Activated T-helper 1 cell treated with anti-CD3 and anti-CD28 coated beads, Interleukin-2, amount 50 U/mL, for 16 hours (primary cell): ENCODE results near the gene PSTPIP2.

ENCODE experiments used
- DNase-seq, 2 donors: peaks; one replicate each; pipeline ENCODE4 v3.0.0-alpha.2; 2020; ENCODE audit warnings: low read depth in 1 of 2, low spot score in 1 of 2

The PSTPIP2 gene

DNA sequence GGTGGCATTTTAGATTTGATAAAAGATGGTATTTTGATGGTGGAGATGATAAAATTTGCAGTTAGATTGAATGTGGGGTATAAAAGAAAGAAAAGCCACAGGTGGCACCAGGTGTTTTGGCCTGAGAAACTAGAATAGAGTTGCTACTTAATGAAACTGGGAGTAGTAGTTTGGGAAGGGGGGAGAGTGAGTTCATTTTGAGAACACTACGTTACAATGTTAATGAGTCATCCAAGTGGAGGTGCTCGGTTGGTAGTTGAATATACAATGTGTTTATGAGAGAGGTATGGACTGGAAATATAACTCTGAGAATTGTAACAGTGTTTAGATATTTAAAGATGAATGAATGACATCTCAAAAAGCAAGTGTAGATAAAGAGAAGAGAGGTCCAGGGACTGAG lies 131.3 kb downstream of the PSTPIP2 start:
- DNase-seq = no peak

DNA sequence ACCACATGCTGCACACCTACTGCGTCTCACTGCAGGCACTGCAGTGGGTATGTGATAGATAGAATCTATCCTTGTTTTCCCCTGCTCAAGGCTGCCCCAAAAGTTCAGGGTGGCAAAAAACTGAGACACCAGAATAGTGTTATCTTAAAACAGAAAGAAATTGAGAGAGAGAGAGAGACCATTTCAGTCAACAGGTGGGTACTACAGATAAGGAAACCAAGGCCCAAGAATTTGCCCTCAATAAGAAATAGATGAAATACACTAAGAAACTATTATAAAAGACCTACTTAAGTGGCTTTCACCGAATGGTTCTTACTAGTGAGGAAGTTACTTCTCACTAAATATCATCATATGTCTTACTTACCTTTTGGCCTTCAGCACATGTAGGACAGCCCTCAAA lies 132.8 kb downstream of the PSTPIP2 start:
- no peak for DNase-seq

DNA sequence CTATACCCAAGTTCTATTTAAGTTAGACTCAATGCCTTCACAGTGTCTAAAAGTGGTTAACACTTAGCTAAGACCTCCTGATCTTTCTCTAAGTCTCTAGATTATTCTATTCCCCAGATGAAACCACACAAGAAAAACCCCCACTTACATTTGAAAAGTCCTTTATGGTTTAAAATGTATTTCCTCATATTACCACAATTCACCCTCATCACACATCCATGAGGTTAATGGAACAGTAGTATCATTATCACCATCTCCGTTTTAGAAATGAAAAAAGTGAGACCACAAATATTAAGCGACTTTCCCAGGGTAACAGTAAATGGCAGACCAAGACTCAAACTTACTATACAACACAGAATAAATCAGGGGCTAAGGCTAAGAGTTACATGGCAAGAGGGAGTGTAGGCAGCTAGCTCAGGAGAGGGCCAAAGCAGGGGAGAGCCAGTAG lies 133.5 kb downstream of the PSTPIP2 start:
- no peak for DNase-seq

DNA sequence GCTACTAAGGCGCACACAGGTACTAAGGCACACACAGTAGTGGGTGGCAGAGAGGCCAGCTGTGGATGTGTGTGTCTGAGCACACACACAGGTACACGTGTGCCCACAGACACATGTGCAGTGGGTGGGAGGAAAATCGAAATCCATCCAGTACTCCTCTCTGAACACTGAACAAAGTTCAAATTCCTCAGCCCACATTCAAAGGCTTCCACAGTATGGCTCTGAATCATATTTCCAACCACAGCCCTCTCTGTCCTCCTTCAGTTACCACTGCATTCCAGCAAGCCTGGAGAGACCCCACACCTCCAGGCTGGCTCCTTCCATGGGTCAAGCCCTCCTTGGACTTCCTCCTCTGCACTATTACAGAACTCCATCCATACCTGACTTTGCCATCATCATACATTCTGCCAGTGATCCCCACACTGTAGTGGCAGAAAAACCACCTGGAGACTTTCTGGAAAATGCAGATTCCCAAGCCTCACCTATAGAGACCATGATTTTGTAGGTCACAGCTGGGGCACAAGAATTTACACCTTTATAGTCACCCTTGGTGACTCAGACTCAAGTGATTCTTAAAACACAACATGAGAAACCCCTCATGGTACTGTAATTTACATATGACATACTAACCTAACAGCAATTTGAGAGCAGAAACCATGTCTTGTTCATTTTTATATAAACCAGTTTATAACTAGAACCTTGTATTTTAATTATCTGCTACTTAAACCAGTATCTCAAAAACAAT lies 136.3 kb downstream of the PSTPIP2 start:
- no peak for DNase-seq
